Measurements from ENCODE around the gene CHTF8.
A peak's percentile ranks its signal among the peaks of the same experiment; 100 is the strongest.
"Not testable (repeated sequence)": the region's sequence is repeated elsewhere in the genome, so short reads cannot be mapped to it uniquely, and the experiment has no call there.

CHTF8 gene, protein sequence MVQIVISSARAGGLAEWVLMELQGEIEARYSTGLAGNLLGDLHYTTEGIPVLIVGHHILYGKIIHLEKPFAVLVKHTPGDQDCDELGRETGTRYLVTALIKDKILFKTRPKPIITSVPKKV

DNA sequence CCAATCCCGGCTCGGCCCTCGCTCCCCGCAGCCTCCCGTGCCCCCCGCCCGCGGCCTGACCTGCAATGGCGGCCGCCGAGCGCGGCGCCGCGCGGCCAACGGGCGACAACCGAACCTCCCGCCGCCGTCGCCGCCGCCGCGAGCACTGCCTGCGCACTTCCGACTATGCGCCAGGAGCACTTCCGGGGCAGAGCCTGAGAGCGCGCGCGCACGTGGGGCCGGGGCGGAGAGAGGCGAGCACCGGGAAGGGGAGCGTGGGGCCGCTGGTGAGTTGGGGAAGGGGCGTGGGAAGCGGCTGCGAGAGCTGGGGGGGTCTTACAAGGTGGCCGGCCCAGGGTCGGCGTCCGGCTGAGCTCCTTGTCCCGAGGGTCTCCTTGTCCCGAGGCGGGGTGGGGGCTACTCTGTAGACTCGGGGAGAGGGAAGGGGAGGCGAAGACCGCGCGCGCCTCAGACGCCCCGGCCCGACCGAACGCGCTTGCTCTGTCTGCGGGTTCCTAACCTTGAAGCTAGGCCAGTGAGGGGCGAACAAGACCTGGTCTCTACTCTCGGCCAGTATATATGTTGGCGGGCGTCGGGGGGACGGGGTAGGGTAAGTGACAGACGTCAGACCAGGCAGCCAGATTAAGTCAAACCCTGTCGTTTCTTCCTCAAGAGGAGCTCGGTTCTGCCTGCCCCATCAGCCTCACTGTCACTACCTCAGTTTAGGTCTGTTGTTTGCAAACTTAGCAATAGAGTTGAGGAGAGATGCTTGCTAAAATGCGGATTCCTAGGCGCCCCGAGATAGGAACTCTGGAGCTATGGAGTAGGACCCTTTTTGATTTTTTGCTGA, at the start of gene CHTF8, which contains the start of gene UTP4:
Gene CHTF8 (minus strand): TSS at position 165 of the 829 bp plus-strand sequence. CDS start 11,130 bp downstream, outside the sequence.
Gene UTP4 (plus strand): TSS at position 226 of the 829 bp plus-strand sequence. CDS start 811 bp downstream, outside the sequence.
- no peak for DNase-seq (ENCODE audit: low spot score)

DNA sequence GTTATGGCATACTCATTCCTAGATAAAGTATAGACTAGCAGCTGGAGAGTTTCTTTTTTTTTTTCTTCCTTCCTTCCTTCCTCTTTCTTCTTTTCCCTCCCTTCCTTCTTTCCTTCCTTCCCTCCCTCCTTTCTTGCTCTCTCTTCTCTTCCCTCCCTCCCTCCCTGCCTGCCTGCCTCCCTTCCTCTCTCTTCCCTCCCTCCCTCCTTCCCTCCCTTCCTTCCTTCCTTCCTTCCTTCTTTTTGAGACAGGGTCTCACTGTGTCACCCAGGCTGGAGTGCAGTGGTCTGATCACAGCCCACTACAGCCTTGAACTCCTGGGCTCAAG, 47.6 kb upstream of the CHTF8 start:
- DNase-seq (ENCODE audit: low spot score), result no peak

DNA sequence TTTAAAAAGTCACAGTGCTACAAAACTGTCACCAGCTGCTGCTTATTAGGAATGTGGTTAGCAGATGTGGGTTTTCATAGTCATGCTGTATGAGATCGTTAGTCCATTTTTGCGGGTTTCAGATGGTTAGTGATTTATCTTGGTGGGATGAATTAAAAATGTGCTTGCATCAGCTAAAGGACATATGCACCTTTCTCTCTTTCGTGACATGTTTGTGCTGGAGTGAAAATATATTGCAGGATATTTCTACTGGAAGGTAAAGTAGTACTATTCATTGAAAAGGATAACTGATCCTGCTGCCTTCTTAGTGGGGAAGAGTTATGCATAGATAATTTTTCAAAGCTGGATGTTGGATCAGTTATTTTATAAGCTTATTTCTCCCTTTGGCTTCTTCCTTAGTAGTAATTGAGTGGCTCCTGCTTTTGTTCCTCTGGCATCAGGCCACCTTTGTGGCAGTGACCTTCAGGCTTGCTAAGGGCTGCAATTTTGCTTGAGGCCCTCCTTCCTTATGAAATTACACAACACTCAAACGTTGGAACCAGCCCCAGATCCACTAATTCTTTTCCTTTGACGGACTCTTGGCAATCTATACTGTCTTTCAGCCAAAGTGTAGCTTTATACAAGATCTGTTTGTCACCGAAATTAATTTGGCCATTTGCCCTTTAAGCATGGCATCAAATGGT, 47.1 kb upstream of the CHTF8 start:
- no peak for DNase-seq (ENCODE audit: low spot score)

DNA sequence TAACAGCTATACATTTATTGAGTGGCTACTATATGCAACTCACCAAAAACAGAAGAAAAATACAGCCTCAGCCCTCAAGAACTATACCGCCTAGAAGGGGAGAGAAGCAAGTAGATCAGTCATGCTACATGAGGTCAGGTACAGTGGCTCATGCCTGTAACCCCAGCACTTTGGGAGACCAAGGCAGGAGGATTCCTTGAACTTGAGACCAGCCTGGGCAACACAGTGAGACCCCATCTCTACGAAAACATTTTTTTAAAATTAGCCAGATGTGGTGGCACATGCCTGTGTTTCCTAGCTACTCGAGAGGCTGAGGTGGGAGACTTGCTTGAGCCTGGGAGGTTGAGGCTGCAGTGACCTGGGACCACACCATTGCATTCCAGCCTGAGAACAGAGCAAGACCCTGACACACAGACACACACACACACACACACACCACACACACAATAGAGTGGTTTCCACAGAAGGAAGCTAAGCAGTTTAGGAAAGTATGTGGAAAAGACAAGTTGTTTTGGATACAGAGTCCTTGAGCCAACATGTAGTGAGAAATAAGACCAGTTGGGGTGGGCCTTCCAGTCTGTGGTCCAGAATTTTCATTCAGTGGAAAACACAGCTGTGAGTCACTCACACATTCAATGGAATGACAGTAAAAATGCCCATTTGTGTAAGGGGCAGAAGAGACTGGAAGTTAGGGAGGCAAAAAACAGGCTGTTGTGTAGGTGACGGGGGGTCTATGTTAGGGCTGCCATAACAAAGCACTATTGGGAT, 43.8 kb upstream of the CHTF8 start:
- no peak for DNase-seq (ENCODE audit: low spot score)

DNA sequence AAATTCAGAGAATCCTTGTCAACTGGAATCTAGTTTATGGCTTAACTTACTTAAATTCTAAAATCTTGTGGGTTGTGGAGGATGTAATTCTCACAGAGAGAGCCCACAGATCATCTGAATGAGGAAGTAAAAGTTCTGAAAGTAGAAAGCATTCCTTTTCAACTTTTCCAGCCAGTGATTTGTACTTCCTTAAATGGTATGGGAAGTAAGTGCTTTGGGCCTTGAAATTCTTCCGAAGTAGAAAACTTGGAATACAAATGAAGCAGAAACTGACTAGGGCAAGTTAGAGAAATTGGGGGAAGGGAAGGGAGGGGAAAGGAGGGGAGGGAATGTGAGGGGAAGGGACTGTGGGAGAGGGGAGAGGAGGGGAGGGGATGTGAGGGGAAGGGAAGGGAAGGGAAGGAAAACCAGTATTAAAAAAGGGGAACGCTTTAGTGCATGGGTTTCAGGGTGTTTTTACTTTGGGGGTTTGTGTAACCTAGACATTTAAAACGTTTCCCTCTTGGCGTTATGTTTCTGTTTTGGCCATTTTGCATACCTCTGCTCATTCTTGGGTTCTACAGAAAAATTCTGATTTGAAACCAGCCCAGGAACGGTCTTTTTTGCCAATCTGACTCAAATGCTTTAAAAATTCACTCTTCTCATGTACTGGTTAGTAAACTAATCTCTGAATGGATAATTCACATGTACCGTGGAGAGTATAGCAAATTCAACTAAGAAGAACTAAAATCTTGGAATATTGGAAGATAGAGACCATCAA, 39.1 kb upstream of the CHTF8 start:
- no peak for DNase-seq (ENCODE audit: low spot score)

DNA sequence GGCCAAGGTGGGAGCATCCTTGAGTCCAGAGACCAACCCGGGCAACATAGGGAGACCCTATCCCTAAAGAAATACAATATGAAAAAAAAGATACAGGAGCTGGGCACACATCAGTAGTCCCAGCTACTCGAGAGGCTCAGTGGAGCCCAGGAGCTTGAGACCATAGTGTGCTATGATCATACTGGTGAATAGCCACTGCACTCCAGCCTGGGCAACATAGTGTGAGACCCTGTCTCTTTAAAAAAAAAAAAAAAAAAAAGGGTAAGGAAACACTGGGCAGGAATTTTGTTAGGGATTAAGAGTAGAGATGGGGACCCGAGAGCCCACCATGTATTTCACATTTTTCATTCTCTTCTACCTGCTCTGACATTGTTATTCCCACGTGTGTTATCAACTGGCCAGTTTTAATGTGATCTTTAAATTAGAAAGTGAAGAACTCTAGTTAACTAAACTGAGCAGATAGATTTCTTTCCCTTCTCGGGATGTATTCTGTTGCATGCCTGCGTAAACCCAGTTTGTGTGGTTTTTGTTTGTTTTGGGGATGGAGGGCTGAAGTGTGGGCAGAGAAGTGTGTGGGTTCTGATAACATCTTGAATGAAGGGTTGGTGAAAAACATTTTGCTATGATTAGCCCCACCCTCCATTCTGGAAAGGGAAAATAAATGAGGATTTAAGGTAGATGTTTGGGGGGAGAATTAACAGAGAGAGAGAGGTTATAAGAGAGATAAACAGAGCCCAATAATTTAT, 37.4 kb upstream of the CHTF8 start:
- DNase-seq (ENCODE audit: low spot score), result no peak

DNA sequence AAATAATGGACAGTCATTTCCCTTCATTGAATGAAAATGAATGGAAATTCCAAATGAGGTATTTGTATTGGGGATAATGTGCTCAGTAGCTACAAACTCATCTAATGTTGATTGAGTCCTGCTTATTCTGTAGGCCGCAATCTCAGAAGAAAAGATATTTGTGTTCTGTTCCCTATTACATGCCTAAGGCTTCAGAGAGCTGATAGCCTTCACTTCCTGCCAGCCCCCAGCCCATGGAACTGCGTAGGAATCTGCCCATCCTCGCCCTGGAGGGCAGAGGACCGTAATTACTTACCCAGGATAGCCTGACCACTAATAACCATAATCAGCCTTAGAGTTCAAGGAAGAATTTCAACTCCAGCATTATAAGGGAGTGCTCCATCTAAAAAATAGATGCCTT, 36.7 kb upstream of the CHTF8 start:
- no peak for DNase-seq (ENCODE audit: low spot score)

DNA sequence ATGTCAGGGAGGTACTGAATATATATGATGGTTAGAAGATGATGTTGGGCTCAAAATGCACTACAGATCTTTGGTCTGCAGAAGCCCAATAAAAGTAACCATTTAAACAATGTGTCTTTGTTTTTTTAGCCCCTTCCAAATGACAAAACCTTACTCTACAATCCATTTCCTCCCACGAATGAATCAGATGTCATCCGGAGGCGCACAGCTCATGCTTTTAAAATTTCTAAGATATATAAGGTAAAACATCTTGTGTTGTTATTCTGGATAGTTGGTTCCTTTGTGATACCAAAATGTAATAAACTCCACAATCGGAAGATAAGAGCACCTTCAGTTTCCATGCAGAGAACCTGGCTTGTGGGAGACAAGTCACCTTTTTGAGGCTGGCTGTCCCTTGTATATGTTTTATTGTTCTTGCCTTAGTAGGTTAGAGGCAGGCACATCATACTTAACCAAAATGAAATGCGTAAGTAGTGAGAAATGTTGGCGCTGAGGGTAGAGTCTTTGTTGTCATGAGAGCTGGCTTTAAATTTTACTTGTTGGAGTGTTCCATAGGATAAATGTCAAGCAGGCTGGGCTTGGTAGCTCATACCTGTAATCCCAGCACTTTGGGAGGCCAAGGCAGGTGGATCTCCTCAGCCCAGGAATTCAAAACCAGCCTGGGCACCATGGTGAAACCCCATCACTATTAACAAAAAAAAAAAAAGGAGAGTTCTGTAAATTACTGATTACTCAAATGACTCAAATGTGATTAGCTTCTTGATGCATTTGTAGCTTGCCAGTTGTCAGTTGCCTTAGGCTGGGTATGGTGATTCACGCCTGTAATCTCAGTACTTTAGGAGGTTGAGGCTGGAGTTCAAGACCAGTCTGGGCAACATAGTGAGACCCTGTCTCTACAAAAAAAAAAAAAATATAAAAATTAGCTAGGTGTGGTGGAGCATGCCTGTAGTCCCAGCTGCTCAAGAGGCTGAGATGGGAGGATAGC, 34.9 kb upstream of the CHTF8 start:
- DNase-seq (ENCODE audit: low spot score), result no peak

DNA sequence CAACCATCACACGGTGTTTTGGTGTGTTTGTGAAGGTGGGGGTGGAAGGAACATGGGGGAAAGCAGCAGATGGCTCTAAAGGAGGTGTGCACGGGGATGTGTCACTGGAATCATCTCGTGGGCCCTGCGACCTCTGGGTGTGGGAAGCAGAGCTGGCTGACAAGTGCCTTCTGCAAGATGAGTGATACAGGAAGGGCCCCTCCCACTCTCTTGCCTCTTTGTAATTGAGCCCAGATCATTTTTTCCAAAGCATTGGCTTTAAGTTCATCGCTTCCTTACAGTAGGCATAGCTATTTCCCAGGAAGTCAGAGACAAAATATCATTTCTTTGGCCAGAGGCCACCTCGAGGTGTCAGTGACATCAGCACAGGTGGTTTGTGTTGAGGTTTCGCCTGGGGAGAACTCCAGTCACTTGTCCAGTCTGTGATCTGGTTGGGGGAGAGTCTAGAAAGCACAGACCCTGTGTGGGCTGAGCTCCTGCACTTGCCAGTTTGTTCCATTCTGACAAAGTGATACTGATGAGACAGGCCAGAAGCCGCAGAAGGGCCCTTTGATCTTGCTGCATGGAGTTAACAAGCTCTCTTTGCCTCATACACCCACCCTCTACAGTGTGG, 33.9 kb upstream of the CHTF8 start:
- no peak for DNase-seq (ENCODE audit: low spot score)

DNA sequence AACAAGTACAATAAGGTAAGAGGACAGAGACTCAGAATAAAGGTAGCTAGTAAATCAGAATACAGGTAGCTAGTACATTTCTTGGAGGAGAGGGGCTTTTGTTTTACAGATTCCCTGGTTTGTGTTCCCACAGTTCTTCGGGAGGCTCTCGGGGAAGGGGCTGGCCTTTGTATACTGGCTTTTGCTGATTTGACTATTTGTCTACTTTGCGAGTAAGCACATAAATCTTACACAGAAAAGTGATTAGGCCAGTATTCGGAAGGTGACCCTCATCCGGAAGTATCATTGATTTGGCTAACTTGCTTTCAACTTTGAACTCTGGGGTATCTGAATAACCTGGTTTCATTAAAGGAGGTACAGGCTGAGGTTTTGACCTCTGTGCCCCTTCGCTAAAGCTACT, 33.2 kb upstream of the CHTF8 start:
- no peak for DNase-seq (ENCODE audit: low spot score)

DNA sequence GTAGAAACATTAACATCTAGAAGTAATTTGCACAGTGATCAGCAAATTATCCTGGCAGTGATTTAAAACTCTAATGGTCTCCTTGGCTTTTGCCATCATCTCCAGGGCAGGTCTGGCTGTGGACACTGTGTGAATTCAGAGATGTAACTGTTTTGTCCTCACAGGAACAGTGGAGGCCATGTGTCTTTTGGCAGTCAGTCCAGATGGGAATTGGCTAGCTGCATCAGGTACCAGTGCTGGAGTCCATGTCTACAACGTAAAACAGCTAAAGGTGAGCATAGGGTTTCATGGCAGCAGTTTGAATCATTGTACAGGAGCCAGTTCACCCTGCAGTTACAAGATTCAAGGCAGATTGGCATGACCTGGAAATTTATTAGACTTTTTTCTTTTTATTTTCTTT, 27.8 kb upstream of the CHTF8 start:
- DNase-seq (ENCODE audit: low spot score), result no peak

DNA sequence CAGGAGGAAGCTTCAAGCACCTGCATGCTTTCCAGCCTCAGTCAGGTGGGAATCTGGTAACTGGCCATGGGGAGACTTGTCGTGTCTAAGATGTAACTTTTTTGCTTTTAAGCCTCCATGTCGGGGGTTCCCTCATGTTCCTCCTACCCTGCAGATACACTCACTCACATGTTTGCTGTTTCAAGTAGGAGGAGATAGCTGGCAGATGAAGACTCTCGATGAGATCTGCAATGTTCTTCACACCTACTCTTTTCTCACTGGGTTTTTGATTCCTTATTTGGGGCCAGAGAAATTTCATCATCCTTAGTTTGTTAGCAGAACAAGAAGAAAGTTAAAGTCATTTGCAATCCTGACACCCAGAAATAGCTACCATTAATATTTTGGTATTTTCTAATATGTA, 24.8 kb upstream of the CHTF8 start:
- no peak for DNase-seq (ENCODE audit: low spot score)

DNA sequence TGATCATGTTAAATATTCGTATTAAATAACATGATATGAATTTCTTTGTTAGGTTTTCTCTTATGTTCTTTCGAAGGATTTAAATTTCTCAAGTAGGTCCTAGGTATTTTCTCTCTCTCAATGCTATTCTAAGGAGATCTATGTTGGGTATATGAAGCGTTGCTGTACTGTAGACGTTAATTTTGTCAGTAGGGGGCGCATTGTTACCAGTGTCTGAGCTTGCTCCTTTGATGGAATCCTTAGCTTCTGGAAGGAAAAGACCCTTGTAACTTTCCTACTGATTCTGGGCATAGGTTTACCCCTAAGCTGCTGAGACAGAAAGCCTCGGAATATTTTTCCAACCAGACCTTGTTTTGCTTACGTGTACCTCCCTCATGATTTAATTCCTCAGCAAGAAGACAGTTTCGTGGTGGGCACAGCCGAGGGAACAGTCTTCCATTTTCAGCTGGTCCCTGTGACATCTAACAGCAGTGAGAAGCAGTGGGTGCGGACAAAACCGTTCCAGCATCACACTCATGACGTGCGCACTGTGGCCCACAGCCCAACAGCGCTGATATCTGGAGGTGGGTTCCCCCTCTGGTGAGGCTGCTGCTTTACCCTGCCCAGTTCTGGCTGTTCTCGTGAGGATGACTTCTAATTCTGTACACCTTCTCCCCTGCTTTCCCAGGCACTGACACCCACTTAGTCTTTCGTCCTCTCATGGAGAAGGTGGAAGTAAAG, 17.9 kb upstream of the CHTF8 start:
- peak; percentile 53 for DNase-seq (ENCODE audit: low spot score)

DNA sequence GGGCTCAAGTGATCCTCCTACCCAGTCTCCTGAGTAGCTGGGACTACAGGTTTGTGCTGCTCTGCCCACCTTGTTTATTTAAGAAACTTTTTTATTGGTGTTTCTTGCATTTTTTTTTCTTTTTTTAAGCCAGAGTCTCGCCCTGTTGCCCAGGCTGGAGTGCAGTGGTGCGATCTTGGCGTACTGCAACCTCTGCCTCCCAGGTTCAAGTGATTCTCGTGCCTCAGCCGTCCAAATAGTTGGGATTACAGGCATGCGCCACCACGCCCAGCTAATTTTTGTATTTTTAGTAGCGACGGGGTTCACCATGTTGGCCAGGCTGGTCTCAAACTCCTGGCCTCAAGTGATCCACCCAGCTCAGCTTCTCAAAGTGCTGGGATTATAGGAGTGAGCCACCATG, 17.2 kb upstream of the CHTF8 start:
- not testable (repeated sequence) for DNase-seq (ENCODE audit: low spot score)

DNA sequence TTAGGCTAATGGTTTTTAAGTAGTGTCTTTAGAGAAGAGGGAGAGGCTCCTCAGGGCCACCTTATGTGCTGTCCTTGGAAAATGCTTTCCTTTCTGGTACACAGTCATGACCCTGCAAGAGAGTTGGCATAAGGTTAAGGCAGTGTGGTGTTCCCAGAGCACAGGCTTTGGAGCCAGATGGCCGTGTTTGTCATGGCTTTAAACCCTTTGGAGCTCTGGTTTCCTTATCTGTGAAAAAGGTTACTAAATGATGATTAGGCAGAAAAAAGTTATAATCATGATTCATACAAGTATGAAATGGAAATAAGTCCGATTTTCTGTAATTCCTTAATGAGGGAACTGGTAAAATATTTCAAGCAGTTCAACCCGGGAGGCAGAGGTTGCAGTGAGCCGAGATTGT, 13.3 kb upstream of the CHTF8 start:
- DNase-seq (ENCODE audit: low spot score), result no peak

DNA sequence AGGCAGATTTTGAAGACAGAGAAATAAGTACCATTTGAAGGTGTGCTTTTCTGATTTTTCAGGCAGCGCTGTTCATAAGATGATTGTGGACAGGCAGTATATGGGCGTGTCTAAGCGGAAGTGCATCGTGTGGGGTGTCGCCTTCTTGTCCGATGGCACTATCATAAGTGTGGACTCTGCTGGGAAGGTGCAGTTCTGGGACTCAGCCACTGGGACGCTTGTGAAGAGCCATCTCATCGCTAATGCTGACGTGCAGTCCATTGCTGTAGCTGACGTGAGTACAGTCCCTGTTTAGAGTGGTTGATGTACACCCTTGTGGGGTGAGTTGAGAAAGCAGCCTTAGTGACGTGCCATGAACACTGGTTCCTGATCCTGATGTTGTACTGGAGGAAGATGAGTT, 10.7 kb upstream of the CHTF8 start:
- no peak for DNase-seq (ENCODE audit: low spot score)

DNA sequence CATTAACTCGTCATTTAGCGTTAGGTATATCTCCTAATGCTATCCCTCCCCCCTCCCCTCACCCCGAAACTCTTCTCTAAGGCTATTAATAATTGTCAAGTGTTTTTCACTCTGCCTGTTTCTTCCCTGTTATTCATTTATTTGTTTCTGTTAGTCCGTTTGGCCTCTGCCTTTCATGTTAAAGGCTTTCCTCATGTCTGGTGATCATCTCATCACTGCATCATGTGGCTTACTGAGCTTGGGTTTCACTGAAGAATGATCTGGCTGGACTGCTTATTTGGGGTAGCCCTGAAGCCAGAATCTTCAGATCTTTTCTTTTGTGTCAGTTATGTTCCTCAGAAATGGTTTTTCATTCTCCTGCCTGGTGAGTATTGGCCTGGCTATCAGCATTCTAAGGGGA, 9.5 kb upstream of the CHTF8 start:
- DNase-seq (ENCODE audit: low spot score), result no peak

DNA sequence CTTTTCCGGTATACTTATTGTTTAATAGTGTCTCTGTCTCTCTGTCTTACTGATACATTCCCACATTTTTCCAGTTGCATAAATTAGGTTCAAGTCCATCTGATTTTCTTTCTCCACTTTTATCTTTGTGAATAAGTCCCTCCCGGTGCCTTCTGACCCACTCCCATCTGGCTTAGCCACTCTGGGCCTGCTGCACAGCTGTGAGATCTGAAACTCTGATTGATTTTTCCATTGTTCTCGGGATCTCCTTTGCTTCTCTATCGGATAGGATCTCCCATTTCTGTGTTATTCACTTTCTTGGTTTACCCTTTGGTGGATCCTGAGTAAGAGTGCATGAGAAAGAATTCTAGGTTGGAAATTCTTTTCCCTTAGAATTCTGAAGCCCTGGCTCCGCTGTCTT, 8.6 kb upstream of the CHTF8 start:
- no peak for DNase-seq (ENCODE audit: low spot score)

DNA sequence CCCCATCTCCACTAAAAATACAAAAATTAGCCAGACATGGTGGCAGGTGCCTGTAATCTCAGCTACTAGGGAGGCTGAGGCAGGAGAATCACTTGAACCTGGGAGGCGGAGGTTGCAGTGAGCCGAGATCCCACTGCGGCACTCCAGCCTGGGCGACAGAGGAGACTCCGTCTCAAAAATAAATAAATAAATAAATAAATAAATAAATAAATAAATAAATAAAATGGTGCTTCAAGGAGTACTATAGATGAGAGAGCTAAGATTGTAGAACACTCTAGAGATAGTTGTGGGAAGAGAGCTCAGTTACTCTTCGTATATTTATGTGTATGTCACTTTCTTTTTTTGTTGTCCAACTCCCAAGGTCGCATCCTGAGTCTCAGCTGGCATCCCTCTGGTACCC, 7.1 kb upstream of the CHTF8 start:
- not testable (repeated sequence) for DNase-seq (ENCODE audit: low spot score)
